Peyer's patch (tissue), 4 donors: Measurements from ENCODE around the gene CMTM1. TPM values are rescaled to one million over a fixed set of nuclear protein-coding genes. Genes with fewer than 3 reads are reported as not detected.

Experiments
- DNase-seq, 3 donors: peaks; one replicate each; pipeline ENCODE4 v3.0.0-alpha.2; 2017 to 2019
- H3K27ac ChIP-seq, 4 donors: fragments of 200-600 bp; sonication (generic); one replicate each; pipeline ENCODE4 v1.5.1; 2016 to 2019
- H3K27me3 ChIP-seq, 2 donors: fragments of 200-600 bp; sonication (generic); one replicate each; pipeline ENCODE4 v1.5.1; 2019
- H3K36me3 ChIP-seq, 3 donors: fragments of 200-600 bp; sonication (generic); one replicate each; pipeline ENCODE4 v1.5.1; 2016 to 2019
- H3K4me1 ChIP-seq, 4 donors: fragments of 200-600 bp; sonication (generic); one replicate each; pipeline ENCODE4 v1.5.1; 2016 to 2019
- H3K4me3 ChIP-seq, 4 donors: fragments of 200-600 bp; sonication (generic); 1 replicate in 3 of 4; 2 replicates in 1 of 4; pipeline ENCODE4 v1.5.1; 2016 to 2019; ENCODE audit warnings: mild to moderate bottlenecking in 1 of 4
- H3K9me3 ChIP-seq, 4 donors: fragments of 200-600 bp; sonication (generic); one replicate each; pipeline ENCODE4 v1.5.1; 2016 to 2019; ENCODE audit warnings: mild to moderate bottlenecking in 1 of 4
- POLR2A ChIP-seq, 2 donors: fragments of 450-650 bp; IDR thresholded peaks; one replicate each; pipeline ENCODE4 v1.5.1; 2017; ENCODE audit warnings: antibody characterized with exemption in 2 of 2, mild to moderate bottlenecking in 2 of 2, moderate library complexity in 2 of 2
- total RNA-seq, 4 donors: library from RNA; depleted of rRNA; stranded (reverse); fragments of >200 nt; gene quantifications; one replicate each; pipeline ENCODE4 v1.1.0, GENCODE V29; 2016
- TF ChIP-seq, protein P1 (sequence below), 6 experiments: fragments of 450-650 bp in 4 of 6; fragments of 200-600 bp in 2 of 6; sonication (generic) in 1 of 6; IDR thresholded peaks; one replicate each; pipeline ENCODE4 v1.5.1; 2017 to 2019; ENCODE audit warnings: antibody characterized with exemption in 6 of 6, mild to moderate bottlenecking in 3 of 6, moderate library complexity in 1 of 6

Gene CMTM1
- total RNA-seq, 4 donors from 2014 or later = 1.4 to 3.6 (median 2.1) TPM; not detected in 1

DNA sequence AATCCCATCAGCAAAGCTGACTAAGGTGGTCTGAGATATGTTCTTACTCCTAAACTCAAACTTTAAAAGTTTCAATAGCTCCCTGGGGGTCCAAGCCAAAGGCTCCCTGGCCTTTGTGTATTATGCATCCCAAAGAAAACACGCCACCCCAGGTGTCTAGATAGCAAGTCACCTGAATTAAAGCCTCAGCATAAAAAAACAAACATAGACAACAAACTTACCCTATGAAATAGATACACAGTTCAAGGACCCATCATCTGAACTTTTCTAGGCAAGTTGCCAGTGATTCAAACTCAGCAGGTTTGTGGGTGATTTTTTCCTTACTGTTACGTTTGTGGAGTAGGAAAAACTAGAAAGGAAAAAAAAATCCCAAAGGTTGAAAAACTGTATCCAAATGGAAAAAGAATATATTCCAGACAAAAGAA is 50.8 kb downstream of the CMTM1 start:
- Histone ChIP-seq H3K27ac (no peak overlapping the region), H3K4me3 (no peak overlapping the region), H3K27me3 (no peaks in the 10 kb centered on the region), H3K4me1 (no peaks in the 10 kb centered on the region), H3K36me3 (peaks cover 0 to 45% (median 0%) of the 10 kb centered on the region in 3 donors), H3K9me3 (no peaks in the 10 kb centered on the region)
- no peak for DNase-seq
- TF ChIP-seq, protein P1, sequence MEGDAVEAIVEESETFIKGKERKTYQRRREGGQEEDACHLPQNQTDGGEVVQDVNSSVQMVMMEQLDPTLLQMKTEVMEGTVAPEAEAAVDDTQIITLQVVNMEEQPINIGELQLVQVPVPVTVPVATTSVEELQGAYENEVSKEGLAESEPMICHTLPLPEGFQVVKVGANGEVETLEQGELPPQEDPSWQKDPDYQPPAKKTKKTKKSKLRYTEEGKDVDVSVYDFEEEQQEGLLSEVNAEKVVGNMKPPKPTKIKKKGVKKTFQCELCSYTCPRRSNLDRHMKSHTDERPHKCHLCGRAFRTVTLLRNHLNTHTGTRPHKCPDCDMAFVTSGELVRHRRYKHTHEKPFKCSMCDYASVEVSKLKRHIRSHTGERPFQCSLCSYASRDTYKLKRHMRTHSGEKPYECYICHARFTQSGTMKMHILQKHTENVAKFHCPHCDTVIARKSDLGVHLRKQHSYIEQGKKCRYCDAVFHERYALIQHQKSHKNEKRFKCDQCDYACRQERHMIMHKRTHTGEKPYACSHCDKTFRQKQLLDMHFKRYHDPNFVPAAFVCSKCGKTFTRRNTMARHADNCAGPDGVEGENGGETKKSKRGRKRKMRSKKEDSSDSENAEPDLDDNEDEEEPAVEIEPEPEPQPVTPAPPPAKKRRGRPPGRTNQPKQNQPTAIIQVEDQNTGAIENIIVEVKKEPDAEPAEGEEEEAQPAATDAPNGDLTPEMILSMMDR (IDR thresholded peaks at IDR 0.05) = no peak
- TF ChIP-seq POLR2A (IDR thresholded peaks at IDR 0.05) = no peak

DNA sequence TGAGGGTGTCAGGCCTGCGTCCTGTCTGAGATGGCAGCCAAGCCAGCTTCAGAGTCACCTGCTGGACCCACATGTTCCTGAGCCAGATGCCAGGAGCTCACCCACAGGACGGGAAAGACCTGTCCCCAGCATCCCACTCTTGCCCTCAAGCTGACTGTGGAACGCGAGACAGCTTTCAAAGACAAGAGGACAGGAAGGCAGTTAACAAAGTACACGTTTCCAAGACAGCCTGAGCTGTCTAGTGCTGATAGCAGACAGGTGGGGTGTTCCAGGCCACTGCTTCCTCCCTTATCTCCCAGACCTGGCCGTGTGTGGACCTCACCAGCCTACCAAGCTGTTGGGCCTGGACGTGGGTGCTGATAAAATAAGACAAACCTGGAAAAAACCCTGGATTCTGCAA is 51.5 kb downstream of the CMTM1 start:
- DNase-seq = peak in 1 of 3 donors; percentile 8
- Histone ChIP-seq H3K9me3 (no peaks in the 10 kb centered on the region), H3K4me3 (no peak overlapping the region), H3K27me3 (no peaks in the 10 kb centered on the region), H3K4me1 (no peaks in the 10 kb centered on the region), H3K27ac (no peak overlapping the region), H3K36me3 (peaks cover 0 to 39% (median 0%) of the 10 kb centered on the region in 3 donors)
- TF ChIP-seq, protein P1 (IDR thresholded peaks at IDR 0.05) = no peak
- no peak for TF ChIP-seq POLR2A (IDR thresholded peaks at IDR 0.05)

DNA sequence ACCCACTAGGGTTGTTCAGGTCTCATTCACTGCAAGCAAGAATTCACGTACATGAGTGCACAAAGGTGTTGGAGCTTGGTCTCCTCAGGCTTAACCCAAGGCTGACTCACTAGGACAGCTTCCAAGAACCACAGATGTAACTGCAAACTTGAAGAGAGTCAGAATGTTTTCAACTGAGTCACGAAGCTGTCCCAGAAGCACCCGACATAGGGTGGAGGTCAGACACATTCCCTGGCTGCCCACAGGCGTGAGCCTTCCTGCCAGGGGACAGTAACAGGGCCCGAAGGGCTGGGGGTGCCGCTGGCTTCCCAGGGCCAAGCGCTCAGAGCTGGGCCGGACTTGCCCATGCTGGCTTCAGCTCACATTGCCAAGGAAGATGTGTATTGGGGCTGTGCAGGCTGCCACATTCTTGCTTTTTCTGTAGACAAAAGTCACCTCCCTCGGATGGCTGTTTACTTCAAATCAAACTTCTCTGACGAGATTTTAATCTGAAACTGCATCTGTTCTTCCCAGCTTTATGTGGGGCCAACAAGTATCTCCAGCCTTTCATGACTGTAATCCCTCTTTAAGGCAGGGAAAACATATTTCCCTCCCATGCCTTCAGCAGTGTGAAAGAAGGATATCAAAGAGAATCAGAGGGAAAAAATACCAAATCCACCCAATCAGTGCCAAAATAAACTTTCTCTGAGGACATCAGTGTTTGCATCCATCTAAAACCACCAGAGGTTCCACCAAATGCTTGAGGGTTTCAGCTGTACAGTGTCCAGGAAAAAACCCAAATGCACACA is 52.5 kb downstream of the CMTM1 start:
- Histone ChIP-seq H3K4me3 (no peak overlapping the region), H3K36me3 (peaks cover 0 to 29% (median 0%) of the 10 kb centered on the region in 3 donors), H3K27ac (no peak overlapping the region), H3K4me1 (no peaks in the 10 kb centered on the region), H3K9me3 (no peaks in the 10 kb centered on the region), H3K27me3 (no peaks in the 10 kb centered on the region)
- DNase-seq = no peak
- TF ChIP-seq, protein P1 (IDR thresholded peaks at IDR 0.05) = no peak
- no peak for TF ChIP-seq POLR2A (IDR thresholded peaks at IDR 0.05)

DNA sequence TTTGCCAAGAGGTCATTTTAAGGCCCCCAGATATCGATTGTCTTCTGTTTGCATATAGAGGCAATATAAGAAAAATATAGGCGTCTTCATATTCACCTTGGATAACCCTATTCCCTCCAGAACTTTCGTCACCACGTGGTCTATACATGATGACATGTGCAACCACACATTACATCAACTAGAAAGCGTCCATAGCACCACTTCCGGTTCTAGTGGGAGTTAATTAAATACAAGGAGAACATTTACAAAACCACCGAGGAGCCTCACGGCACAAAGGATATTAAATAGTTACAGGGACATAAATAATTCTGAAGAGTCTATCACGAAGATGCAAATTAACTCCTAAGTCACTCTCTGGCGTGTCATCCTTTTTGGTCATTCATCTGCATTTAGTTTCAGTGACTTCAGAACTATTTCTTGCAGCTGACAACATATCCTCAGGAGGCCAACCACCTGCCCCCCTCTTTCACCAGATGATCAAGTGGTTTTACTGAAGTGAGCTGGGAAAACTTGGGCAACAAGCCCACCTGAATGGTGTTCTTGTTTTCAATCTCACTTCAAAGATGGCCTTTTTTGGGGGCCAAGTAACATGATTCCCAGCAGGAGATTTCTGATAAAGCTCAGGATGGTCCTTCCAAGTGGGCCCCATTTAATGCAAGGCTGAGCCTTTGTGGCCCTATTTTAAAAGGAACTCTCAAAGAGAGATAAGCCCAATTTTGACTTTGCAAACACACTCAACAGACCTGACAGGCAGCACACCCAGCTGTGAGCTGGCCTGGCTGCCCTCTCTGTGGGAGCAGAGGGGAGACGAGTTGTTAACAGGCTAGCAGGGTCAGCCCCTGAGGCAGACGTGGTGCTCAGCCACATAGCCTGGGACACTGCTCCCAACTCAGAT is 53.5 kb downstream of the CMTM1 start:
- TF ChIP-seq, protein P1 (IDR thresholded peaks at IDR 0.05) = no peak
- TF ChIP-seq POLR2A (IDR thresholded peaks at IDR 0.05) = no peak
- Histone ChIP-seq H3K27me3 (no peaks in the 10 kb centered on the region), H3K4me3 (no peak overlapping the region), H3K4me1 (no peaks in the 10 kb centered on the region), H3K9me3 (no peaks in the 10 kb centered on the region), H3K27ac (peak overlapping the region in 1 of 4 donors; percentile 2), H3K36me3 (peaks cover 0 to 31% (median 0%) of the 10 kb centered on the region in 3 donors)
- DNase-seq = no peak

DNA sequence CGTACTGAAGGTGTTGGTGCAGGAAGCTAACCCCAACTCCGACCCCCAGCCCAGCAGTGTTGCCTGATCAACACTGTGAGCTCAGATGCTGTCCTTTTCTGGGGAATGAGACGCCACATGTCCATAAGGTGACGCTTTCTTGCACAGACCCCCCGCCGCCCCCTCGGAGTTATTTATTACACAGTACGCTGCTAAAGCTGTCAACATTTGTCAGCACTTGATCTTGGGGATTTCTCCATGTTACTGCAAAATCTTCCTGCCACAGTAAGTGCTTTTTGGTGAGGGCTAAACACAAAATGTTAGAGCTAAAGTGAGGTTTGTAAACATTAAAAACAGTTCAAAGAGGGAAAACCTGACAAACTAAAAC is 54.2 kb downstream of the CMTM1 start:
- no peak for TF ChIP-seq POLR2A (IDR thresholded peaks at IDR 0.05)
- TF ChIP-seq, protein P1 (IDR thresholded peaks at IDR 0.05) = no peak
- Histone ChIP-seq H3K27me3 (no peaks in the 10 kb centered on the region), H3K9me3 (no peaks in the 10 kb centered on the region), H3K4me1 (no peaks in the 10 kb centered on the region), H3K27ac (peak overlapping the region in 1 of 4 donors; percentile 2), H3K36me3 (peaks cover 0 to 28% (median 0%) of the 10 kb centered on the region in 3 donors), H3K4me3 (no peak overlapping the region)
- DNase-seq = no peak
